ENCODE data around the gene KCTD3. TPM values are rescaled to one million over a fixed set of nuclear protein-coding genes. Genes with fewer than 3 reads are reported as not detected.

KCTD3 gene
- total RNA-seq, 1 donor = 48.9 TPM

- H3K79me2 ChIP-seq (ENCODE audit: insufficient read depth, low read length) = peaks cover 2% of the 10 kb centered on the region
- H3K27ac ChIP-seq (ENCODE audit: low read depth, low read length) = no peak overlapping the region
- H2AFZ ChIP-seq (ENCODE audit: low read length) = no peak overlapping the region
- H3K36me3 ChIP-seq (ENCODE audit: insufficient read depth, low read length) = peaks cover 38% of the 10 kb centered on the region
- TF ChIP-seq CTCF (IDR thresholded peaks at IDR 0.05; ENCODE audit: extremely low read depth, low read depth, low read length) = no peak
- peaks cover 14% of the 10 kb centered on the region for H3K4me1 ChIP-seq (ENCODE audit: insufficient read depth, low read length)
- no peak overlapping the region for H3K4me3 ChIP-seq (ENCODE audit: insufficient read depth, low read length)
- H3K4me2 ChIP-seq (ENCODE audit: insufficient read depth, low read length) = no peak overlapping the region
- no peak for DNase-seq (ENCODE audit: insufficient read length, low spot score, missing footprints)
- no peaks in the 10 kb centered on the region for H4K20me1 ChIP-seq (ENCODE audit: insufficient read depth, low read length)
- H3K27me3 ChIP-seq (ENCODE audit: insufficient read depth, low read length) = no peaks in the 10 kb centered on the region
- no peaks in the 10 kb centered on the region for H3K9me3 ChIP-seq (ENCODE audit: low read depth, low read length)
These were observed 38.0 kb downstream of the KCTD3 start for GRCh38 chr1:215605011-215605621.

GRCh38 chr1:215606036-215606435 lies 38.9 kb downstream of the KCTD3 start:
- Histone ChIP-seq H3K4me1 (ENCODE audit: insufficient read depth, low read length) (peaks cover 14% of the 10 kb centered on the region), H3K27ac (ENCODE audit: low read depth, low read length) (no peak overlapping the region), H3K36me3 (ENCODE audit: insufficient read depth, low read length) (peaks cover 38% of the 10 kb centered on the region), H3K27me3 (ENCODE audit: insufficient read depth, low read length) (no peaks in the 10 kb centered on the region), H3K4me3 (ENCODE audit: insufficient read depth, low read length) (no peak overlapping the region), H4K20me1 (ENCODE audit: insufficient read depth, low read length) (no peaks in the 10 kb centered on the region), H3K79me2 (ENCODE audit: insufficient read depth, low read length) (peaks cover 2% of the 10 kb centered on the region), H3K4me2 (ENCODE audit: insufficient read depth, low read length) (no peak overlapping the region), H2AFZ (ENCODE audit: low read length) (no peak overlapping the region), H3K9me3 (ENCODE audit: low read depth, low read length) (no peaks in the 10 kb centered on the region)
- DNase-seq (ENCODE audit: insufficient read length, low spot score, missing footprints) = no peak
- TF ChIP-seq CTCF (IDR thresholded peaks at IDR 0.05; ENCODE audit: extremely low read depth, low read depth, low read length) = no peak

GRCh38 chr1:215606564-215607168 lies 39.6 kb downstream of the KCTD3 start:
- Histone ChIP-seq H3K27me3 (ENCODE audit: insufficient read depth, low read length) (no peaks in the 10 kb centered on the region), H4K20me1 (ENCODE audit: insufficient read depth, low read length) (no peaks in the 10 kb centered on the region), H3K4me1 (ENCODE audit: insufficient read depth, low read length) (peaks cover 14% of the 10 kb centered on the region), H3K36me3 (ENCODE audit: insufficient read depth, low read length) (peaks cover 40% of the 10 kb centered on the region), H3K79me2 (ENCODE audit: insufficient read depth, low read length) (peaks cover 2% of the 10 kb centered on the region), H3K4me2 (ENCODE audit: insufficient read depth, low read length) (no peak overlapping the region), H3K9me3 (ENCODE audit: low read depth, low read length) (no peaks in the 10 kb centered on the region), H3K27ac (ENCODE audit: low read depth, low read length) (no peak overlapping the region), H3K4me3 (ENCODE audit: insufficient read depth, low read length) (no peak overlapping the region), H2AFZ (ENCODE audit: low read length) (no peak overlapping the region)
- no peak for DNase-seq (ENCODE audit: insufficient read length, low spot score, missing footprints)
- TF ChIP-seq CTCF (IDR thresholded peaks at IDR 0.05; ENCODE audit: extremely low read depth, low read depth, low read length) = peak; percentile 55

GRCh38 chr1:215607412-215607811 lies 40.3 kb downstream of the KCTD3 start:
- H3K27me3 ChIP-seq (ENCODE audit: insufficient read depth, low read length) = no peaks in the 10 kb centered on the region
- no peaks in the 10 kb centered on the region for H4K20me1 ChIP-seq (ENCODE audit: insufficient read depth, low read length)
- H3K4me1 ChIP-seq (ENCODE audit: insufficient read depth, low read length) = peaks cover 12% of the 10 kb centered on the region
- TF ChIP-seq CTCF (IDR thresholded peaks at IDR 0.05; ENCODE audit: extremely low read depth, low read depth, low read length) = no peak
- H3K9me3 ChIP-seq (ENCODE audit: low read depth, low read length) = no peaks in the 10 kb centered on the region
- no peak overlapping the region for H3K4me3 ChIP-seq (ENCODE audit: insufficient read depth, low read length)
- H3K36me3 ChIP-seq (ENCODE audit: insufficient read depth, low read length) = peaks cover 40% of the 10 kb centered on the region
- no peak for DNase-seq (ENCODE audit: insufficient read length, low spot score, missing footprints)
- H3K4me2 ChIP-seq (ENCODE audit: insufficient read depth, low read length) = no peak overlapping the region
- H3K27ac ChIP-seq (ENCODE audit: low read depth, low read length) = no peak overlapping the region
- H3K79me2 ChIP-seq (ENCODE audit: insufficient read depth, low read length) = peaks cover 4% of the 10 kb centered on the region
- no peak overlapping the region for H2AFZ ChIP-seq (ENCODE audit: low read length)
